Stimulated activated CD4-positive, alpha-beta T cell treated with anti-CD3 and anti-CD28 coated beads, TNF-alpha, amount 100 ng/mL, for 24 hours (primary cell): ENCODE data around the gene PTGR2.
"Not testable (repeated sequence)": the region's sequence is repeated elsewhere in the genome, so short reads cannot be mapped to it uniquely, and the experiment has no call there.

Source experiments
- DNase-seq, 3 experiments: peaks; one replicate each; pipeline ENCODE4 v3.0.0-alpha.2; 2020; ENCODE audit warnings: low read depth in 3 of 3

PTGR2 gene

DNA sequence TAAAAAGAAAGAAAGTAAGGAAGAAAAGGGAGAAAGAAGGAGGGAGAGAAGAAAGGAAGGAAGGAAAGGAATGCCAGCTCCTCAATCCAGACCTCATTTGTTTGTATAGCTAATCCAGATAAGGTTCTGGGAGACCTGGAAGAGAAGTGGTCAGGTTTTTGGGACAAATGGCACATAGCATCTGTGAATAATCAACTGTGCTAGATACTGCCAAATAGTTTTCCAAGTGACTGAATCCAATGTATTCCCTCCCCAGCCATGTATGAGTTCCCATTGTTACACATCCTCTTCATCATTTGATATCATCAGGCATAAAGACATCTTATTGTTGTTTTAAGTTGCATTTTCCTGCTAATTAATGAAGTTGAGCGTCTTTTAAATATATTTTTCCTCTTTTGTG lies 18.6 kb upstream of the PTGR2 start:
- DNase-seq: no peak

DNA sequence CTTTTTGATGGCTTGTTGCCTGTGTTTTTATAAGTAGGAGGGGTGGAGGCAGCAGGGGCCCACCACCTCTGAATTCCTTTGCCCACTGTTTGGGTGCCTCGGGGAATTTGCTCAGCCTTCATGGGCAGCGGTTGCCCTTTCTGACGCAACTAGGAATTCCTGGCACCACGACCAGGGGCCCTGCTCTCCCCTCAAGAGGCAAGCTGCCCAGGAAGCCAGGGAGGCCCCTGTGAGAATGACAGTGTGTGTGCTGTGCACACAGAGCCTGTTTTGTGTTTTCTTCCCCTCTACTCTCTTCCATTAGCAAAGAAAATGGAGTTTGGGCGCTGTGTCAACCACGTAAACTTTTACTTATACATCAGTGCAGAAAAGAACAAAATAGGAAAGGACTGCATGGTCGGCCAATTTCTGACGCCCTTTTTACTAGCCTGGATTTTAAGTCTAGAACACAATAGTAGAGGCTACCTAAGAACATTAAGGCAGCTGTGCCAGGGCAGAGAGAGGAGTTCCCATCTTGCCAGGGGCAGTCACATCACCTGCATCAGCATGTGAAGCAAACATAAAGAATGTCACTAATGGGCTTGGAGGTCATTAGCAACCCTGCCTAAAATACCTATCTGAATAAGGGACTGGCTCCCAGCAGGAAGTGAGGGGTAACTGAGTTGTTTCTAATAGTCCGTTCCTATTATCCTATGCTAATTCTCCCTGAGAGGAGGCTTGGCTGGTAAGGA lies 17.9 kb upstream of the PTGR2 start:
- DNase-seq: no peak

DNA sequence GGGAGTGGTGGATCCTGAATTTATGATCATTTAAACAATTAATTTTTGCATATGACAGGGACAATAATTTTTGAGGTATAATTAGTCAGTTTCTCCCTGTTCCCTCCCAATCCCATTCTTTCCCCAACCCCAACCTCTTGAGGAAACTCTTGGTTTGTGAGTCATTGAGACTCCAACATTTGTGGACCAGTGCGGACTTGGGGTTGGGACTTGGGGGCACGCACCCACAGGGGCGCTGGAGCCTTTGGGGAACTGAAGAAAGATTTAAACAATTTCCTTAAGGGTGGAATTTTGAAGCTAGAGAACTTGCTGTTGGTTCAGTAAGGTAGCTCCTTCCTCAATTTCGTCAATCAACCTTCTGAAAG lies 17.4 kb upstream of the PTGR2 start:
- DNase-seq: no peak

DNA sequence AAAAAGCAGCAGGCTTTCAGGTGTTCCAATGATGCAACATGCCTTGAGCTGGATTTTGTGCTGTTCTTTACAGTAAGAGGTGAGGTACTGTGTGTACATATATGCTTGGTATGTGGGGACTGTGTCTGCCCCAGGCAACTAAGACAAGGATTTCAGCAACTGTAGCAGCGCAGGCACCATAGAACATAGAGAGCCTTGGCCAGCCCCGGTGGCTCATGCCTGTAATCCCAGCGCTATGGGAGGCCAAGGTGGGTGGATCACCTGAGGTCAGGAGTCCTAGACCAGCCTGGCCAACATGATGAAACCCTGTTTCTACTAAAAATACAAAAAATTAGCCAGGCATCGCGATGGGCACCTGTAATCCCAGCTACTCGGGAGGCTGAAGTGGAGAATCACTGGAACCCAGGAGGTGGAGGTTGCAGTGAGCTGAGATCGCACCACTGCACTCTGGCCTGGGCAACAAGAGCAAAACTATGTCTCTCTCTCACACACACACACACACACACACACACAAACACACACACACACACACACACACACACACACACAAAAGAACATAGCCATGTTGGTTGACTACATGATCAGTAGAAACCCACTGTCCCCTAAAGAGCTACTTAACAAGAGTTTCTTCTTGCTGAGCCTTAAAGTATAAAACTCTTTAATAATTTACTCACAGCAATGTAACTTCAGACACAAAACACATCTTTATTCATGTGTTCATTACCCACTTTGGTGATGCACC lies 13.2 kb upstream of the PTGR2 start:
- not testable (repeated sequence) for DNase-seq

DNA sequence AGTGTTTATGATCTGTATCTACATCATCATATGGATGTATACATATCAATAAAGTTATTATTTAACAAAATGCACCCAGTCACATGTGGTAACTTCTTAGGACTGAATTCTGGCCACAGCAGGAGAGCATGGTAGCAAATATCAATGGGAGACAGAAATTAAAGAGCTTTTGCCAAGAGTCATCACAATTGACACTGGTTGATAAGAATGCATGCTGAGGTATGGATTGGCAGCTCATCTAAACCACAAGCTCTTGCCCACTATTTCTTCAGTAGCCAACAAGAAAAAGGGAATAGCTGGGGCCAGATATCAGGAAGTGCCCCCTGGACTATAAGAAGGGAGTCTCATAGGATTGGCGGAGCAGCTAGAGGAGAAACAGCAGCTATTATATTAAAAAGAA lies 9.4 kb upstream of the PTGR2 start:
- DNase-seq: no peak

DNA sequence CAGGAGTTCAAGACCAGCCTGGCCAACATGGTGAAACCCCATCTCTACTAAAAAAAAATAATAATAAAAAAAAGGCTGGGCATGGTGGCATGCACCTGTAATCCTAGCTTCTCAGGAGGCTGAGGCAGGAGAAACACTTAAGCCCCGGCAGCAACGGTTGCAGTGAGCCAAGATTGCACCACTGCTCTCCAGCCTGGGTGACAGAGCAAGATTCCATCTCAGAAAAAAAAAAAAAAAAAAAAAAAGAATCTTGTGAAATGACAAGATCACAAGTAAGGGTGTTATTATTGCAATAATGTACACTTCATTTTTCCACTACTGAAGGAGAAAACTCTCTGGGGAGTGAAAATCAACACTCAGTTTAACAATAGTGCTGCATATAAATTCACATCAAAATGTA lies 8.8 kb upstream of the PTGR2 start:
- no peak for DNase-seq

DNA sequence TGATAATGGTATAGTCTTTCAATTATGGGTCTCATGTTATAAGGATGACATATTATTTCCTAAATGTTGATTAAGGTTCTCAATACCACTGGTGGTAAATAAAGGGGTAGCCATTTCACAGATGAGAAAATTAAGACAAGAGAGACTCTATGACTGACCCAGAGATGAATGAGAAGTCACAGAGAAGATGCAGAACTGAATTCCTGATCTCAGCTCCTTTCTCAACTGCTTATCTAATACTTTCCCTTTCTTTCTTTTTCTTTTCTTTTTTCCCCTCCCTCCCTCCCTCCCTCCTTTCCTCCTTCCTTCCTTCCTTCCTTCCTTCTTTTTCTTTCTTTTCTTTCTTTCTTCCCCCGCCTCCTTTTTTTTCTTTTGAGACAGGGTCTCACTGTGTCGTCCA lies 8.3 kb upstream of the PTGR2 start:
- DNase-seq: no peak

DNA sequence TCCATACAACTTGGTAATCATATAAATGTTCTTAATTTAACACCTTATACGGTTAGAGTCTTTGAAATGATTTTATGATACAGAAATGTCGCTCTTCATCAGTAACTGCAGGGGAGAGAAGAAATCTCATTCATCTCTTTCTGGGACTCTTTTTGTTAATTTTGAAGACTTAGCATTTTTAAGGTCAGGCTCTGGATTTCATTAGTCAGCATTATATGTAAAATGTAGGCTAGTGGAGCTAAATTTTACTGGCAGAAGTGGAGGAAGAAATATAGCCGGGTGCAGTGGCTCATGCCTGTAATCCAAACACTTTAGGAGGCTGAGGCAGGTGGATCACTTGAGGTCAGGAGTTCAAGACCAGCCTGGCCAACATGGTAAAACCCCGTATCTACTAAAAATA lies 4.7 kb upstream of the PTGR2 start:
- DNase-seq: no peak

DNA sequence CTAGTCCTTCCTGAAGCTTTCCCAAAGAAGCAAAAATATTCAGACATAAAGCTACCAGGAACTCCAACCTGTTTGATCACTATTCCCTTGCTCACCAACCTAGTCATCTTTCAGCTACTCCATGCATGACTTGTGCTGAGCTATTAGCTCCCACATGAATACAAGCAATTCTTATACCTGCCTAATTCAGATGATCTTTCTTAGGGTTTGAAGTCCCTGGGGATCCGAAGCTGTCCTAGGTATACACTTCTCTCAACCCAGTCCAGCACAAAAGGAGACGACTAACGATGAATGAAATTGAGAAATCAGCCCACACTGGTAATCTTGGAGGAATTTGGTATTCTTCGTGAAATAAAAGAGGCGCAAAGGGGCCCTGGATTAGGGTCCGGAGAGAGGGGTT lies 631 bp upstream of the PTGR2 start:
- DNase-seq: no peak

DNA sequence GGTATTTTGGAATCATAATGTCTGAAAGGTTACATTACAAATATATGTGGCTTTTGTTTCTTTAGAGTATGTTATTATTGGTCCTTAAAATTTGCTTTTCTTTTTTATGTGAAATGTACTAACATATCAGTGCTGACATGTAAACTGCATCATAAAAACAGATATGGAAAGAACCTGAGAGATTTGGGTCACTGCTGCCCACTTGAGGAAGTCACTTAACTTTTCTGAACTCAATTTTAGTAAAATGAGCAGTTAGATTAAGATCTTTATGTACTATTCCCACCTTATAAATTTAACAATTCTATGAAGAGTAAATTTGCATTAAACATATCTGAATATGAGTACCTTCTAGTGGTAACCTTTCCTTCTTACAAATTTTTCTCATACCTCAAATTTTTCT lies 7.5 kb downstream of the PTGR2 start:
- no peak for DNase-seq

DNA sequence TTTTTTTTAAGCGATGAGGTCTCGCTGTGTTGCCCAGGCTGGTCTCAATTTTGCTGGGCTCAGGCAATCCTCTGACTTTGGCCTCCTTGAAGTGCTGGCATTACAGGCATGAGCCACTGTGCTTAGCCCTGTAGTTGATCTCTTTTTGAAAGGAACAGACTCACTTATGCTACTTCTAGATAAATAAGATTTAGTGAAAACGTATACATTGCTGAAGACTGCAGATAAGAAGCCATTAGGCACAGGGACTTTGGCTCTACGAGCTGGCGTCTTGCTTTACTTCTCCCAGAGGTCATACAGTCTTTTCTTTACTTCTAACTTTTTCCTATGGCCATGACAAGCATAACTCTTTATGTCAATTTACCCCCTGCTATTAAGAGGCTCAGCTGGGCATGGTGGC lies 9.4 kb downstream of the PTGR2 start:
- DNase-seq: no peak

DNA sequence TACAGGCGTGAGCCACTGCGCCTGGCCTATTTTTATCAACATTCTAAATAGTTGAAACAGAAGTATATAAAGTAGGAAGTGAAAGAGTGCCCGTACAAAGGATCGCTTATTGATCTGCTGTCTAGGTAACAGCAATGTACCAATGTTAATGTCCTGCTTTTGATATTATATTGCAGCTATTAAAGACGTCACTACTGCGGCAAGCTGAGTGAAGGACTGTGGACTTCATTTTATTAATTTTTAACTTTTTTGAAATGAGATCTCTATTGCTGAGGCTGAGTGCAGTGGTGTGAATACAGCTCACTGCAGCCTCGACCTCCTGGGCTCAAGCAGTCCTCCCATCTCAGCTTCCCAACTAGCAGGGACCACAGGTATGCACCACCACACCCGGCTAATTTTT lies 10.8 kb downstream of the PTGR2 start:
- DNase-seq: no peak

DNA sequence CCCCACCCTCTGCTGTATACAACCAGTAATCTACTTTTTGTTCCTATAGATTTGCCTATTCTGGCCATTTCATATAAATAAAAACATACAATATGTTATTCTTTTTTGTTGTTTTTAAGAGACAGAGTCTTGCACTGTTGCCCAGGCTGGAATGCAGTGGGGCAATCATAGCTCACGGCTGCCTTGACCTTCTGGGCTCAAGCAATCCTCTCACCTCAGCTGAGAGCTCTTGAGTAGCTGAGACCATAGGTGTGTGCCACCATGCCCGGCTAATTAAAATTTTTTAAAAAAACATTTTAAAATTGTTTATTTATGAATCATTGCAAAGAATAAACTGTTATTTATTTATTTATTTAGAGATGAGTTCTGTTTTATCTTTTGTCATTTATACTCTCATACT lies 11.6 kb downstream of the PTGR2 start:
- DNase-seq: no peak

DNA sequence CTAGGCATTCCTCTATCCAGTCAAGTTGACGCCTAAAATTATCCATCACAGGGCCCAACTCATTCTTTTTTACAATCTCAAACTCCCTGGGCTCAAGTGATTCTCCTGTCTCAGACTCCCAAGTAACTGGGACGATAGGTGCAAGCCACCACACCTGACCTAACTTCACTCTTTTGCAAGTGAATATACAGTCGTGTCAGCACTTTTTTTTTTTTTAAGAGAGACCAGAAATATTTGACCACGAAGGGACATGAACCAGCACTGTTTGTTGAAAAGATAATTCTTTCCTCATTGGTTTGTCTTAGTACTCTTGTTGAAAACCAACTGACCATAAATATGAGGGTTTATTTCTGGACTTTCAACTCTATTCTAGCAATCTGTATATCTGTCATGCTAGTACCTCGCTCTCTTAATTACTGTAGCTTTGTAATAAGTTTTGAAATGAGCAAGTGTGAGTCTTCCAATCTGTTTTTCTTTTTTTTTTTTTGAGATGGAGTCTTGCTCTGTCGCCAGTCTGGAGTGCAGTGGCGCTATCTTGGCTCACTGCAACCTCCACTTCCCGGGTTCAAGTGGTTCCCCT lies 14.0 kb downstream of the PTGR2 start:
- no peak for DNase-seq

DNA sequence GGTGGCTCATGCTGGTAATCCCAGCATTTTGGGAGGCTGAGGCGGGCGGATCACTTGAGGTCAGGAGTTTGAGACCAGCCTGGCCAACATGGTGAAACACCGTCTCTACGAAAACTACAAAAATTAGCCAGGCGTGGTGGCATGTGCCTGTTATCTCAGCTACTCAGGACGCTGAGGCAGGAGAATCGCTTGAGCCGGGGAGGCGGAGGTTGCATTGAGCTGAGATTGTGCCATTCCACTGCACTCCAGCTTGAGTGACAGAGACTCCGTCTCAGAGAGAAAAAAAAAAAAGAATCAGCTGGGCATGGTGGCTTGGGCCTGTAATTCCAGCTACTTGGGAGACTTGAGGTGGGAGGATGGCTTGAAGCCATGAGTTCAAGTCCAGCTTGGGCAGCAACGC lies 18.1 kb downstream of the PTGR2 start:
- DNase-seq: not testable (repeated sequence)

DNA sequence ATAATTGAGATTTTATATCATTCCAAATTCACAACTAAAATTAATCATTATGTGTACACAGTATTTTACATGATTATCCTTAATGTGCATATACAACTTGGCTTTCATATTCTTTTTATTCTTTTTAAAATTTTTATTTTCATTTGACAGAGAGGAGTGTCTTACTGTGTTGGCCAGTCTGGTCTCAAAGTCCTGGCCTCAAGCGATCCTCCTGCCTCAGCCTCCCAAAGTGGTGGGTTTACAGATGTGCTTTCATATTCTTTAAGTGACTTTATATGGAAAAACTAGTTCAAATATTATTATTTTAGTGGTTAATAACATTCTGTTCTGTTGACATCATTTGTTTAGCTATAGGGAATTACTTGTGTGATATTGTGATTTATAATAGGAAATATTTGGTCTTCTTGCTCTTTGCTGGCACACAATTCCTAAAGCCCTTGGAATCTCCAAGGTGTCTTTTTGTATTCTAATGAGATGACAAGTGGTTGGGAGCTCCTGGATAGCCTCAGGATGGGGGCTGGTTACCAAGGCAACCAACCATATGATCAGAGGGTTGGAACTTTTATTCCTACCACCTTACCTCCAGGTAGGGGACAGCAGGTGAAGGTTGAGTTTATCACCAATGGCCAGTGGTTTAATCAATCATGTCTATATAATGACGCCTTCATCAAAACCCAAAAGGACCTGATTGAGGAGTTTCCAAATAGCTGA lies 19.0 kb downstream of the PTGR2 start:
- DNase-seq: no peak

DNA sequence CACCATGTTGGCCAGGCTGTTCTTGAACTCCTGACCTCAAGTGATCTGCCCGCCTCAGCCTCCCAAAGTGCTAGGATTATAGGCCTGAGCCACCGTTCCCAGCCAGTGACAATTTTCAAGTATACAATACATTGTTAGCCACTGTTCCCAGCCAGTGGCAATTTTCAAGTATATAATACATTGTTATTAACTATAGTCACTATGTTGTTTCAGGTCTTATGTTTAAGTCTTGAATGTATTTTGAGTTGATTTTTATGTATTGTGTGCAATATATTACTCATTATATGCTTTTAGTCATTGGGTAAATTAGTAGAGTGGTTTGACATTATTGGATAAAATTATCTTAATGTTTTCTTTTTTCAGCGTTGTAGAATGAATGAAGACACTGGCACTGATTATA lies 22.0 kb downstream of the PTGR2 start:
- no peak for DNase-seq

DNA sequence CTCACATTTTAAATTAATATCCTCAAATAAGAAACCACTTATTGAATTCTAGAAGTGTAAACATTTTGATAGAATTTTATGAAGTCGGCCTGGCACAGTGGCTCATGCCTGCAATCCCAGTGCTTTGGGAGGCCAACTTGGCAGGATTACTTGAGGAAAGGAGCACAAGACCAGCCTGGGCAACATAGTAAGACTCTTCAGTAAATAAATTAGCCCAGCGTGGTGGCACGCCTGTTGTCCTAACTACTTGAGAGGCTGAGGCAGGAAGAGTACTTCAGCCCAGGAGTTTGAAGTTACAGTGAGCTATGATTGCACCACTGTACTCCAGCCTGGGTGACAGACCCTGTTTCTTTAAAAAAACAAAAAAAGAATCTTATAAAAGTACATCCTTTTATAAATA lies 26.2 kb downstream of the PTGR2 start:
- DNase-seq: no peak

DNA sequence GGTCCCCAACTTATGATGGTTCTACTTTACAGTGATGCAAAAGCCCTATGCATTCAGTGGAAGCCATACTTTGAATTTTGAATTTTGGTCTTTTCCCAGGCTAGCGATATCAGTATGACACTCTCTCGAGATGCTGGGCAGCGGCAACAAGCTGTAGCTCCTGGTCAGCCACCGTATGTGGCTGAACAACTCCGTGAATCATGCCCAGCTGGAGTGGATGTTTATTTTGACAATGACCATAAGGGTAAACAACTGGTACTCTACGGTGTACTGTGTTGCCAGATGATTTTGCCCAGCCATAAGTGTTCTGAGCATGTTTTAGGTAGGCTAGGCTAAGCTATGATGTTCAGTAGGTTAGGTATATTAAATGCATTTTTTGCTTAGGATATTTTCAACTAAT lies 26.8 kb downstream of the PTGR2 start:
- no peak for DNase-seq

DNA sequence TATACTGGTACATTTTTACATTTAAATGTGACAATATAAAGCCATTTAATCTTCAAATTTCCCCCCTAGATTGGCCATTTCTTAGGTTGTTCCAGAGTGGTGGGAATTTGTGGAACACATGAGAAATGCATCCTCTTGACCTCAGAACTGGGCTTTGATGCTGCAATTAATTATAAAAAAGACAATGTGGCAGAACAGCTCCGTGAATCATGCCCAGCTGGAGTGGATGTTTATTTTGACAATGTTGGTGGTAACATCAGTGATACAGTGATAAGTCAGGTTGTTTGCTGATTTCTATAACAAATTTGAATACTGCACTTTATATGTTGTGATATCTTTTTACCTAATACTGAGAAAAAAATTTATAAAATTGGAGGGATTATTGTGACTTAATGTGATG lies 27.4 kb downstream of the PTGR2 start:
- no peak for DNase-seq

DNA sequence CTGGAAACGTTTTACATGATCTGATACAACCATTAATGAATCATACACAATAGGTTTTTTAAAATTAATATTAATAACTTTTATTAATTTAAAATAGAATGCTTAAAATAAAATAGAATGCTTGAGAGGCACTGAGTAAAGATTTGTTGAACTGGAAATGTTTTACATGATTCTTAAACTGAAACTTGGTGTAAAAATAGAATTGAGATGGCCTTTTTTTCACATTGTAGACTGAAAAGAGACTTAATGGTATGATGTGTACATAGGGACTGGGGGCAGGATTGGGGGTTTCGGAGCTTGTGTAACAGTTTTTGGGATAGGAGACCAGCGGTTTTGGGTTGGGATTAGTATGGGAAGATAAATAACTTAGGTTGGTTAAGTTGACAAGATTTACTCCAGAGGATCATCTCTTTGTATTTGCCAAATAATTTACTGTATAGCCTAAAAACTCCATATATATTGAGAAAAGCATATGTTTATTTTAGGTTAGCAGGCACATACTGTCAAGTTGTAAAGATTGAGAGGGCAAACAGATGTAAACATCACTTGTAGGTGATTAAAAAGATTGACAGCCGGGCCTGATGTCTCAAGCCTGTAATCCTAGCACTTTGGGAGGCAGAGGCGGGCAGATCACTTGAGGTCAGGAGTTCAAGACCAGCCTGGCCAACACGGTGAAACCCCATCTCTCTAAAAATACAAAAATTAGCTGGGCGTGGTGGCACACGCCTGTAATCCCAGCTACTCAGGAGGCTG lies 33.0 kb downstream of the PTGR2 start:
- DNase-seq: no peak
